SKM-1 (cell line): ENCODE results near the gene ENG.

Experiments
- DNase-seq: peaks from one replicate; lab custom pipeline; 2025; ENCODE audit not compliant: unreplicated experiment; lab: John Stamatoyannopoulos, UW

ENG gene

DNA sequence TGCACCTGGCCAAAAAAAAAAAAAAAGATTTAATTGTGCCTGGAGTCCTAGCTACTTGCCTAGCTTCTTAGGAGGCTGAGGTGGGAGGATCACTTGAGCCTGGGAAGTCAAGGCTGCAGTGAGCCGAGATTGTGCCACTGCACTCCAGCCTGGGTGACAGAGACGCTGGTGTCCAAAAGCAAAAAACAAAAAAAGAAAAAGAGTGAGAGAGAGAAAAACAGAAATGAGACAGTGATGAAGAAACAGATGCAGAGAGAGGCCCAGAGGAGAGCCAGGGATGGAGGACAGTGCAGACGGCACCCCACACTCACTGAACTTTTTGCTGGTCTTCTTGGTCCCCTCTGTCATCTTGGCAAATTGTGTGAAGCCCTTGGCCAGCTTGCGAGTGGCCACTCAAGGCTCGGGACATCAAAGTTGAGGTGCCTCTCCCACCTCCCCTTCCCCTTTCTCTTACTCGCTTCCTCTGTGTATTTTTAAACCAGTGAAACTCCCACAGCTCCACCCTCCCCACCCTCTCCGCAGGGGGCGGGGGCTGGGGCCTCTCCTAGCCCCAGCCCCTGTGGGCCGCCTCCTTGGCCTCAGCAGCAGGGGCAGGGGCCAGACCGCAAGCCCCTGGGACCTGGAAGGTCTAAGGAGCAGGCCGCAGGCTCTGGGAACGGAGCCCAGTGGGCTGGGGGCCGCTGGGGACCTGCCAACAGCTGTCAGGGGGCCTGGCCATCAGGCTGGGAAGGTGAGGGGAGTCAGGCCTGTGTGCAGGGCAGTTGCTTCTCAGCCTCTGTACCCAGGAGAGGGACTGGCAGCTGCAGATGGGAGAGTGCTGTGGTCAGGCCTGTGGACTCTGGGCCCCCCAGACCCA lies 76.0 kb downstream of the ENG start, which contains the start of gene SH2D3C:
Gene SH2D3C, minus strand, starts transcription at position 387 of the 856 bp plus-strand sequence. Its CDS starts 39 bp downstream, at position 348.
- peak; percentile 35 for DNase-seq

DNA sequence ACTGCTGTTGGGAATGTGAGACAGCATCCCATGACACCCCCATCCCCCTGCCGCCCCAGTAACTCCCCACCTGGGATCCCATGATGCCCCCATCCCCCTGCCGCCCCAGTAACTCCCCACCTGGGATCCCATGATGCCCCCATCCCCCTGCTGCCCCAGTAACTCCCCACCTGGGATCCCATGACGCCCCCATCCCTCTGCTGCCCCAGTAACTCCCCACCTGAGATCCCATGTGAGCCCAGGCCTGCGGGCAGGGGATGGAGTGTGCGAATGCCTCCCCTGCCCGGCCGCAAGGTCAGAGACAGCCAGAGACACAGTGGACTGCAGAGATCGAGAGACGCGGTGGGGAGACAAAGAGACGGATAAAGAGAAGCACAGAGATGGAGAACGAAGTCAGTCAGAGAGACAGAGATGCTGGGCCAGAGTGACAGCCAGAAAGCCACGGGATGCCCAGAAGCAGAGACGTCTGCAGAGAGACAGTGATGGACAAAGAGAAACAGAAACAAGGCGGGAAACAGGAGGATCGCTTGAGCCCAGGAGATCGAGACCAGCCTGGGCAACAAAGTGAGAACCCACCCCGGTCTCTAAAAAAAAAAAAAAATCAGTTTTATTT lies 77.0 kb downstream of the ENG start:
- DNase-seq = no peak

DNA sequence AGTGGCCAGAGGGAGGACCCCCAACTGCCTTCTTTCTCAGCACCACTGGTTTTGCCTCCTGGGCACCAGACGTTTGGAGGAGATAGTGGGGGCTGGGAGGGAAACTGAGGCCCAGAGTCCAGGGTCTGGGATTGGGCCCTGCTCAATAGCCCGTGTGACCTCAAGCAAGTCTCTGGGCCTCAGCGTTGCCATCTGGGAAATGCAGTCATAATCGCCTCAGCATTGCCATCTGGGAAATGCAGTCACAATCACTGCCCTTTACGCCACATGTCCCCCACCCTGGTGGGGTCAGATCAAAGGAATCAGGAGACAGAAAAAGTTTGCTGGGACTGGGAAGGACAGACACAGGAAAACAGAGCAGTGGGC lies 77.6 kb downstream of the ENG start:
- no peak for DNase-seq

DNA sequence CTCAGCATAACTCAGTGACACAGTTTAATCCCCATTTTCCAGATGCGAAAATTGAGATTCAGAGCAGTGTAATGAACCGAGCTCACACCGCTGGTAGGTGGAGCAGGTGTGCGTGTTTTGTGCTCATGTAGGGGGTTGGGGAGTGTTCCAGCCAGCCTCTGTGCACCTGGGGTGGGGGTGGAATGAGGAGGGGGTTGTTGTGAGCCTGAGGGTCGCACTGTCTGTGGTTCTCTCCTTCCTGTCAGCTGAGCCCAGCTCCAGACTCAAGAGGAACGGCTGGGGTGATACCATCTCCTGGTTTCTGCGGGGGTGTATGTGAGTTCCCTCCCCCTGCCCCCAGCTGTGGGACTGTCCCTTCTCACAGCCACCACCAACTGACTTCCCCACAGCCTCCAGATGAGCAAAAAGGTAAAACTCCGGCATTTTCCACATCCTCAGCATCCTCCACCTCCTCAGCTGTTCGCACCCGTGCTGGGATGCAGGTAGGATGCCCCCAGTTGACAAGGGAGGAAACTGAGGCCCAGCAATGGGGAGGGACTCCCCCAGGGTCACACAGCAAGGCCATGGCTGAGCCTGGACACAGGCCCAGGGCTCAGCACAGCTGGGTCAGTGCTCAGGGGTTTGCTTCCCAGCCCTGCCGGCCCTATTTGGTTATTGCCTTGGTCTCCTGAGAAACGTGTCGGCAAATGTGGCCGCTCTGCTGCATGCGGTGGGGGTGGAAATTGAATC lies 78.1 kb downstream of the ENG start:
- DNase-seq = peak; percentile 64

DNA sequence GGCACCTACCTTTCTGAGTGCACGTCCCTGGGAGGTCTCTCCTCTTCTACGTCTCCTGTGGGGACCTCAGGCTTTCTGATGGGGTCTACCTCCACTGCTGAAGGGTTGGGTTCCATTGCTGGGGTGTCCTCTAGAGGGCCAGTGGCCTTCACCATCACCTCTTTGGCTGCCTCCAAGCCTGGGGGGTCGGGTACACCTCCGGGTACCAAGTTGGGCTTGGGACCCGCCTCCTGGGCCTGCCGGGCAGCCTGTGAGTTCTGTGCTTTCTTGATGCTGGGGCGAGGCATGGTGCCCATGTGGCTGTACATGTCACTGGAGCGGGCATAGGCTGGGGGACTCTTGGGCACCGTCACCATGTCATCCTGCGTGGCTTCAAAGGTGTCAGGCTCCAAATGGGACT lies 80.5 kb downstream of the ENG start:
- DNase-seq = no peak

DNA sequence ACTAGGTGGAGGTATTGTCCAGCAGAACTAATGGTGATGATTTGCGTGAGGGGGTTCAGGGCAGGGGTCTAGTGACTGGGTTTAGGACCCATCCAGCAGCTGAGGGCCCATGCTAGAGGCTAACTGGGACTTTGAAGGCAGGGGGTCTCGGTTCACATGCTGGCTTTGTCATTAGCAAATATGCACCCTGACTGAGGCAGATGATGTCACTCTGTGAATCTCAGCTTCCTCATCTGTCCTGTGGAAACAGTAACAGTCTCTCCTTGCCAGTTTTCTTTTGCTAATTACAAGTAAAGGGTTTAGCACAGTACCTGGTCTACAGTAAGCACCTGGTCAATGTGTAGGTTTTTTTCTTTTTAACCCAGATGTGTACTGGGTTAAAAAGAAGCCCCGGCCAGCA lies 81.2 kb downstream of the ENG start:
- DNase-seq = no peak

DNA sequence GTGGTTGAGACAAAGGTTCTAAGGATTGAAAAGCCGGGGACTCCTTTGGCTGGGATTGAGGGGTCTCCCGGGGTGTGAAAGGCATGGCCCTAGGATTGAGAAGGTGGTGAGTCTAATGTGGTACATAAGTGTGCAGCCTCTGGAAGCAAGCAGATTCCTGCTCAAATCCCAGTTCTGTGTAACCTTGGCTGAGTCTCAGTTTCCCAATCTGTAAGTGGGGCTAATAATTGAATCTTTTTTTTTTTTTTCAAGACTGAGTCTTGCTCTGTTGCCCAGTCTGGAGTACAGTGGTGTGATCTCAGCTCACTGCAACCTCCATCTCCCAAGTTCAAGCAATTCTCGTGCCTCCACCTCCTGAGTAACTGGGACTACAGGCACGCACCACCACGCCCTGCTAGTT lies 81.9 kb downstream of the ENG start:
- no peak for DNase-seq

DNA sequence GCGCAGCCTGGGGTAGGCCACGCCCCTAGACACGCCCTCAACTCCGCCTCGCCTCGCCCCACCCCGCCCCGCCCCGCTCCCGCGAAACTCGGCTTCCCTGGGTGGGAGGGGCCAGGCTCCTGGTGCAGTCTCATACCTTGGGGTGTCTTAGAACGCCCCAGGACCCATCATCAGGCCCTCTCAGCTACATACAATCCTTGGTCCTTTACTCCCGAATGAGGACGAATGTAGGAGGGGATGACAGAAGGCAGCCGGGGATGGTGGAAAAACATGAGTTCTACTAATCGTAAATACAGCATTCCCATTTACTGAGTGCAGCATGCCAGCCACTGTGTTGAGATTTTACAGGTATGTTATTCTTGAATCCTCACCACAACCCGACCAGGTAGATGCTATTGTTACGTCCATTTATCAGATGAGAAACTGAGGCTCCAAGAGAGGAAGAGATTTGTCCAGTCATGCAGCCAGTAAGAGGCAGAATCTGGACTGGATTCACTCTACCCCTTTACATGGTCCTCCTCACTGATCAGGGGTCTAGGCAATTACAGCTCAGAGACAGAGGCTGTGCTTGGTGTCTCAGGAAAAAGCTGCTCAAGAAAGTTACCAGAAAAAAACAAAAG lies 82.8 kb downstream of the ENG start:
- no peak for DNase-seq

DNA sequence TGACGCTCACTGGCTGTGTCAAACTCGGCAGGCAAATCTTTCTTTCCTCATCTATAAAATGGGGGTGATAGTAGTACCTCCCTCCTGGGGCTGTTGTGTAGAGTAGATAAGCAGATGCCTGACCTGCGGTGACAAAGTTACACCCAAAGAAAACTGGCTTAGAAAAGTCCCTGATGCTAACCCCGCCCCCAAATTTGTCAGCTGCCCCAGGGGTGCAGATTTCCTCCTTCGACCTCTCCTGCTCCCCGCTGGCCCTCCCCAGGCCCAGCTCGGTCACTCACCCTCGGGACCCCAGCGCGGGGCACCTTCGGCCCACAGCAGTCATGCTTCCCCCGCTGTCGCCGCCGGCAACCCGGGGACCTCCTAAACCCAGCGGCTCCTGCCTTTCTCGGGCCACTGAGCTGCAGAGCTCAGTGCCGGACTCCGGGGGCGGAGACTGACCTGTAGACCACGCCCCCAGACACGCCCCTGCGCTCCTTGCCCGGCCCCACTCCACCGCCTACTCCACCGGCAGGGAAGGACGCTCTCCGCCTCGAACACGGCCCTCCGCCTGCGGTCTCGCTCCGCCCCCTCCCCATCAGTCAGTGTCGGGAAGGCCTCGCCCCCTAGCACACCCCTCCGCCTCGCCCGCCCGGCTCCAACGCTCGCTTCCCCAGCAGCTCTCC lies 83.4 kb downstream of the ENG start:
- DNase-seq = peak; percentile 91

DNA sequence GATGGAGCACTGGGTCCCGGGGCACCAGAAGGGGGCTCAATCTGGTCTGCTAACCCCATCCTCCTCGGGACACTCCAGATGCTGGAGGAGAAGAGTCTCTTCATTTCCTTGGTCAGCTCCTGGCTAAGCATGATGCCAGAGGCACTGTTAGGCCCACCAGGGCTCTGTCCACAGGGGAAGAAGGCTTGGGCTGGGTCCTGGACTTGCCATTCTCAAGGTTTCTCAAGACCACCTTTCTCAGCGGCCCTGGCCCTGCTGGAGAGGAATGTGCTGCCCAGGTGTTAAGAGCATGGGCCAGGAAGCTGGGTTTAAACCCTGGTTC lies 83.9 kb downstream of the ENG start:
- DNase-seq = no peak

DNA sequence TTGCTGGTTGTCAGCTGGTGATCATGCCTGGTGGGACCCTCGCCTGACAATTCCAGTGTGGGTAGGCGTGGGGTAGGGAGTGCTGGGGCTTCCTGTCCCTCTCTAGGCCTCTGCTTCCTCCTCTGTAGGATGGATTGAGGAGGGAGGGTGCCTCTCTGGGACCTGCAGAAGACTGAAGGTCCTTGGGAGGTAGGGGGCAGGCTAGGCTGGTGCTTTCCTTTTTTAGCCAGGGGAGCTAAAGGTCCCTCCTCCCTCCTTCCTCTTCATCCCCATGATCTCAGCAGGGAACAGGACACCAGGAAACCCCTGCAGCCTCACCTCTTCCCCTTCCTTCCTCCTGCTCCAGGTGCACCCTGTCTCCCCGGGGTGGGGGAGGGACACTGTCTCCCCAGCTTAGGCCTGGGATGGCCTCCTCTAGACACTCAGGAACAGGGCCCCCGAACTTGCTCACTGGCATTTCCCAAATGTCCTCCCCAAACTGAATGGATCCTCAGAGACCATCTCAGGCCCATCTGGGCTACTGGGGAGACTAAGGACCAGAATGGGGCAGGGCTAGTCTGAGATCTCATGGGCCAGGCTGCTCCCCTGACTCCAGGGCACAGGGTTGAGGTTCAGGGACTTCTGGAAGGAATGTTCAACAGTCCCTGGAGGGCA lies 84.4 kb downstream of the ENG start:
- DNase-seq = no peak

DNA sequence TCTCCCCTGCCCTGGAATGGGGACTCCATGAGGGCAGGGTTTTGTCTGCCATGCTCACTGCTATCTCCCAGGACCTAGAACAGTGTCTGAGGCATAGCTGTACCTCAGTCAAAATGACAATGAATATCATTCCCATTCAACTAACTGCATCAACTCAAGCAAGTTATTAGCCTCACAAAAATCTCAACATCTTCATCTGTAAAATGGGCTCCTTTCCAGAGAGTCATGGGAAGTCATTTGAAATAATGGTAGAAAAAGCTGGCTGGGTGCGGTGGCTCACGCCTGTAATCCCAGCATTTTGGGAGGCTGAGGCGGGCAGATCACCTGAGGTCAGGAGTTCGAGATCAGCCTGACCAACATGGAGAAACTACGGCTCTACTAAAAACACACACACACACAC lies 85.4 kb downstream of the ENG start:
- no peak for DNase-seq

DNA sequence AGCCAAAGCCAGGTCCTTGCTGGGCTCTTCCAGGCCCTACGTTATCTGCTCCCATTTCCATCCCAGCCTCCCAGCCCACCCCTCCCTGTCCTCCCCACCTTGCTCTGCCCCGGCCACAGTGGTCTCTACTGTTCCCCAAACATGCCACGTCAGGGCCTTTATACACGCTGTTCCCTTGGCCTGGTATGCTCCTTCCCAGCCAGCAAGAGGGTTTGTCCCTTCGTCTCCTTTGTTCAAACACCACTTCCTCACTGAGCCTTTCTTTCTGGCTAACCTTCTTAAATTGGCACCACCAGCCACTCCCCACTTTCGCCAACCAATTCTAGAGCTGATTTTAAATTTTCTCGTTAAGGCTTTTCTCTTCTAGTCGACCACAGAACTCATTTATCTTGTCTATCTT lies 85.8 kb downstream of the ENG start:
- DNase-seq = no peak

DNA sequence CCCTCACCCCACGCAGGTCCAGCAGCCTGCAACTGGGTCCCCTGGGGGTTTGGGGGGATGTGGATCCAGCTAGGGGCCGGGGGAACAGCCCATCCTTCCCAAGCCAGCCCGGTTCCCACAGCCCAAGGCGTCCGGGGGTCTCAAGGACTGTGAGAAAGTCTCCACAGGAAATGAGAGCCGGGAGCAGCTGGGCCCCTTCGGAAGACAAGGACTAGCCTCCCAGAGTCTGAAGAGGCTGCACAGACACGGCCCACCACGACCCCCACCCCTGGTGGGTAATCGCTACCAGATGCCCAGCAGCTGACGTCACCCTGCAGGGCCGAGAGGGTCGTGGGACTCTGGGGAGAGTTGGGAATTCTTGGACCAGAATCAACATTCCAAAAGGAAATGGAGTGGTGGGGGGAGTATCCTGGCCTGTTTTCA lies 86.5 kb downstream of the ENG start:
- no peak for DNase-seq

DNA sequence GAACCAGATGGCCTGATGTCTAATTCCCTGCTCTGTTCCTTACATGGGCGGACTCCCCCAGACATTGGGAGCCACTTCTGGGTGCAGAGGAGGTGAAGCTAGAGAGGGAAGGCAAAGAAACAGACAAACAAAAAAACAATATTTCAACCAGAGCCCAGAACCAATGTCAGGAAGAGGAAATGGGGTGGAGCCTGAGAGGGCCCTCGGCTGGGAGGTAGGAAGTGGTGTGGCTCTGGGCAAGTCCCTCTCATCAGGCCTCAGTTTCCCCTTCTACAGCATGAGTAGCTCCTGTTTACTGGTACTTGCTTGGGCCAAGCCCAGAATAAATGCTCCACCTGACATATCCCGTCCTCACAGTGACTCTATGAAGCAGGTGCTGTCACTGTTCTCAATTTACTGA lies 87.0 kb downstream of the ENG start:
- DNase-seq = no peak

DNA sequence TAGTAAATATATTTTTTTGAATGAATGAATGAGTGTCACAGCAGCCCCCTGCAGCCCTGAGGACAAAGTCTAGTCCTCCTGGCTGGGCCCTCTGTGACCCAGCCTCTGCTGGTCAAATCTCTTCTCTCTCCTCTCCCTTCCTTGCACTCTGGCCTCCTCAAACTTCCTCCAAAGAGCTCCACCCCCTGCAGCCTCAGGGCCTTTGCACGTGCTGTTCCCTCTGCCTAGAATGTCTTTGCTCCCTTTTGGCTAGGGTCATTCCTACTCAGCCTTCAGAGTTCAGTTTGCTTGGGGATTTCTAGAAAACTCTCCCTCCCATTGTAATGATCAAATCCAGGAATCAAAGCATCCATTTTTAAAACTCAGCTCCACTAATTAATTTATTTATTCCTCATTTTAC lies 89.0 kb downstream of the ENG start:
- DNase-seq = no peak
